ENCODE data around the gene KCNT1. TPM values are rescaled to one million over a fixed set of nuclear protein-coding genes. Genes with fewer than 3 reads are reported as not detected.
A peak's percentile ranks its signal among the peaks of the same experiment; 100 is the strongest.

The KCNT1 gene
- total RNA-seq, 1 donor from 2014 or later, result 0.08 TPM

DNA sequence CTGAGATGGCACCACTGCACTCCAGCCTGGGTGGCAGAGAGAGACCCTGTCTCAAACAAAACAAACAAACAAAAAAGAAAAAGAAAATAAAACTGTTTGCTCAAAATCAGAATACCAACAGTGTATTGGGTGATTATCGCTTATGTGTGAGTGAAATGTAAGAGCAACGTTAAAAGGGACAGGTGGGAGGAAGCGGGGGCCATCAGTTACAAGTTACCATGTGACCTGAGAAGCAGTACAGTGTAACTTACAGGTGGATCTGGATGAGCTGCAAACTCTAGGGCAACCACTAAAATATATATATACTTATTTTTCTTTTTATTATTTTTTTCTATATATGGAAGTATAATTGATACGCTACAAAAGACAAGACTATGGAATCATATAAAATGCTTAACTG, 93.4 kb downstream of the KCNT1 start:
- no peak for DNase-seq (ENCODE audit: low read depth)

- DNase-seq (ENCODE audit: low read depth), result peak; percentile 31
These were observed 95.0 kb downstream of the KCNT1 start for GRCh38 chr9:135796784-135797485.

DNA sequence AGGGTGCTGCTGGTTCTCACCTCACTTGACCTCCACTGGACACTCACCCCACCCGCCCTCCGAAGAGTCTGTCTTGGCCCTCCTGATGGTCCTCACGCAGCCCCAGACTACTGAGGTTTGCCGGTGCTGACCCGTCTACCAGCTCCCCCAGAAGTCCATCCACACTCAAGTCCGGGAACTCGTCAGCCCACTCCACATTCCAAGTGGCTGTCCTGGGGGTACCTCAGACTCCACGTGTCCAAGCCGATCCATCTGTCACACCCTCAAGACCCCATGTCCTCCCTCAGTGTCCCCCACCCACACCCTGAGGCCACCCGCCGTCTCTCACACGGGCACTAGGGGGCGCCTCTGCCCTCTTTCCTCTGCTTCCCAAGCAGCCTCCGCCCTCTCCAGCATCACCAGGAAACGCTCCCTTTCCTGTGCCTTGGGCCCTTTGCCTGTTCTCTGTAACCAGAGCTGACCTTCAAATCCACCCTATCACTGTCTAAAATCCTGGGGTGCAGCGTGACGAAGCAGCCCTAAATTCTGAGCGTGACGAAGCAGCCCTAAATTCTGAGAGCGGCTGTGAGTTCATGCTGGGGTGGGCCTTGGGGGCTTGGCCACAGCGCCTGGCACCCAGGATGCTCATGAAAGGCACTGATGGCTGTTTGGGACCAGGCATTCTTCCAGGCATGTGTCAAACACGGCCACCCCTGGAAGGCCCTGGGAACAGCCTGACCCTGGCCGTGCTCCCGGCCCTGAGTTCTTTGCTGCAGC, 95.7 kb downstream of the KCNT1 start:
- peak; percentile 56 for DNase-seq (ENCODE audit: low read depth)

DNA sequence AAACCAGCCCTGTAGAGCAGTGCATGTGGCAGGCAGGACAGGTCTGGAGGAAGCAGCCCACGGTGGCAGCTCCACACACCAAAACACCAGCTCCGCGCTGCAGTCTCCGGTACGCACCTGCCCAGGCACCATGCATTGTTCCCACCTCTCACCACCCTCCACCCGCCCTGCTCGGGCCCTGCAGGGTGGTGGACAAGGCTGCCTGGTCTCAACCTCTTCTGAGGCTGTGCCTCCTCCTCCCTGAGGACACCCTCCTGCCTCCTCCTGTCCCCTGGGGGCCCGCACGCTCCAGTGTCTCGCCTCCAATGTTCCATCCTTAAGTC, 96.2 kb downstream of the KCNT1 start:
- no peak for DNase-seq (ENCODE audit: low read depth)

- no peak for DNase-seq (ENCODE audit: low read depth)
These were observed 97.3 kb downstream of the KCNT1 start for GRCh38 chr9:135799261-135799660.

GRCh38 chr9:135801070-135801469, 99.1 kb downstream of the KCNT1 start:
- DNase-seq (ENCODE audit: low read depth), result no peak

DNA sequence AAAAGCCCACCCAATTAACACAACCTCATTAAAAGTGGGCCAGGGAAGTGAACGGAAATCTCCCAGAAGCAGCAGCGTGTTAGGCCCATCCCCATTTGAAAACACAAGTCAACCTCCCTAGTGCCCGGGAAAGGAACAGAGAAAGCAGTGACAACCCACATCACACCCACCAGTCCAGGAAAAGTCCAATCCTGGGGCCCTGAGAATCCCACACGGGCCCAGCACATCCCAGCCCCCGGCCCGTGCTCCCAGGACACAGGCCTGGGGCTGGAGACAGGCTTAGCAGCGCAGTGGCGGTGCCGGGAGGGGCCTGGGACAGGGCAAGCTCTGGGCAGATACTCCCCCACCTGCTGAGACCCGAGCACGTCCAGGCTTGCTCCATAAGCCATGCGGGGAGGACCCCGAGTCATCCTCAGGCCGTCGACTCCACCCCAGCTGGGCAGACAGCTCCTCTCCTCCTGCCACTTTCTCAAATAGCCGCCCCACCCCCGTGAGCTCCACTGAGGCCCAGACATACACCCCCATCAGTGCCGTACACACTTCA, 101.0 kb downstream of the KCNT1 start:
- no peak for DNase-seq (ENCODE audit: low read depth)

- no peak for DNase-seq (ENCODE audit: low read depth)
These were observed 101.5 kb downstream of the KCNT1 start for GRCh38 chr9:135803441-135803840.

DNA sequence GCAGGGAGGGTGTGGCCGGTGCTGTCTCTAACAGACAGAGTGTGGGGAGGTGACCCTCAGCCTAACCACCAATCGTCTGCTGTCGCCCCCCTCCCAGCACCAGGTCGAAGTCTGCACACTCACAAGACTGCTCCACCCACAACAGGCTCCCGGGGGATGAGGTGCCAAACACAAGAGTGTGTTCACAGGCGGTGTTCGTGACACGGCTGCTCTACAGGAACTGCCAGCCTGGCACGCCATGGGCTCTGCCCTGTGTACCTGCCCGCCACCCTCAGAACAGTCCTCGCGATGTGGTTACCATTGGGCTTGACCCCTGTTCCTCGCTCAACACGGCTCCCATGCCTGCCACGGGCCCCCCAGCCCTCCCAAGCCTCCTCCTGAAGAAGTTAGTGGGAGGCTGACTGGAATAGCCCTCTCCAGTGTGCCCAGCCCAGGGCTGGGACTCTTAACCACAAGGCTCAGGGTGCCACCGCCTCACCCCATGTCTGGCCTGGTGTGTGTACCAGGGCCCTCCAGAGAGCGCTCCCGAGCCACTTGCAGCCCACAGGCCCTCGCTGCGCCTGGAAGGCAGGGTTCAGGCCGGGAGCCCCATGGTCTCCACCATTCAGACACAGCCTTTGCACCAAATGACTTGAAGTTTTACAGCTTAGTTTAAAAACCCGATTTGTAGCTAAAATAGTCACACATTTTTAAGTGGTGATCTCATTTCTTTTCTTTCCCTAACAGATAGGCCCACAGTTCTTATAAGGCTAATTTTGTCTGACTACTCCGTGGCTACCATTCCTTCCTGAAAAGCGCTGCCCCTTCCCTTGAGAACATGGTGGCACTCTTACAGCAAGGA, 102.8 kb downstream of the KCNT1 start:
- DNase-seq (ENCODE audit: low read depth), result no peak

GRCh38 chr9:135805422-135806022, 103.5 kb downstream of the KCNT1 start:
- DNase-seq (ENCODE audit: low read depth), result no peak

GRCh38 chr9:135809166-135809565, 107.2 kb downstream of the KCNT1 start:
- DNase-seq (ENCODE audit: low read depth), result no peak

DNA sequence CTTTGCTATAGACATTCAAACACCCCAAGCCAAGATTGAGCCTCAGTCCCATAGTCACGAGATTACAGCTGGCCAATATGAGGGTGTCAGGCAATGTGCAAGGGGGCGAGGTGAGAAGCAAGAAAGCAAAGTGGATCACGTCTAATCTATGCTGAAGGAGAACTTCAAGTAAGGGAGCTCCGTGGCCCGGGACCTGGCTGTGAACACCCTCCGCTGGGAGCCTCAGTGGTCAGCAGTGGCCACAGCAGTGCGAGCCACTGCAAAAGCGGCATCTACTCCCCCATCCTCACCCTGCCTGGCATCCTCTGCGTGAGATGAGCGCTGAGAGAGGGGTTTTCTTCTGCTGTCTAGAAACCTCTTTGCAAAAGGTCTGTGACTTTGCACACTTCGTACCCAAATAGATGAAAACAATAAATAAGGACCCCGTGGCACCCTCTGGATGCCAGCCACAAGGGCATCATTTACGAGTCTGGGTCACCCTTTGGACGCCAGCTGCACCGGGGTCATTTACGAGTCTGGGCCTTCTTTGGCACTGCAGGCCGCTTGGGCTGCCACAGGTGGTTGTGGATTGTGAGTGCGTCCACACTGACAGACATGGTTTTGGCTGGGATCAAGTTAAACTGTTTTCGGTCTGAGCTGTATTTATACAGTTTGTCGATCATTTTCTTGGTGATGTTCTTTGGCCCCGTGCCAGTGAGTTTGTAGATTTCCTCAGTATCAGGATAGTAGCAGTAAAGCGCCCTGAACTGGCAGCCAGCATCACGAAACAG, 109.0 kb downstream of the KCNT1 start:
- no peak for DNase-seq (ENCODE audit: low read depth)

GRCh38 chr9:135811801-135812200, 109.8 kb downstream of the KCNT1 start:
- DNase-seq (ENCODE audit: low read depth), result peak; percentile 74

DNA sequence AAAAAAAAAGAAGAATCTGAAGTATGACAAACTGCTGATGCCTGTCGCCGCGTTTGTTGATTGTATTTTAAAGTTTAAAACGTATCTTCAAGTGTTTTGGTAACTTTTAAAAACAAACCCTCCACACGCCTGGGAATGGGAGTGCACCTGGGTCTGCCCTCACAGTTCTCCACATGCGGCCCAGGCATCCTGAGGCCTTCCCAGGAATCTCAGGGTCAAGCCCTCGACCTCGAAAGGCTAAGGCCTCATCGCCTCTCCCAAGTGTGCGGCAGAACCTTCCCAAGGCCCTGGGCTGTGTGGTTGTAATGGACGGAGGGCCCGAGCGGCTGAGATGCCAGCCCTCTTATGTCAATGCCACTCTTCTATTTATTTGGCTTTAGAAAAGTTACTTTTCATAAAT, 111.0 kb downstream of the KCNT1 start:
- no peak for DNase-seq (ENCODE audit: low read depth)

GRCh38 chr9:135813671-135814290, 111.8 kb downstream of the KCNT1 start:
- no peak for DNase-seq (ENCODE audit: low read depth)

DNA sequence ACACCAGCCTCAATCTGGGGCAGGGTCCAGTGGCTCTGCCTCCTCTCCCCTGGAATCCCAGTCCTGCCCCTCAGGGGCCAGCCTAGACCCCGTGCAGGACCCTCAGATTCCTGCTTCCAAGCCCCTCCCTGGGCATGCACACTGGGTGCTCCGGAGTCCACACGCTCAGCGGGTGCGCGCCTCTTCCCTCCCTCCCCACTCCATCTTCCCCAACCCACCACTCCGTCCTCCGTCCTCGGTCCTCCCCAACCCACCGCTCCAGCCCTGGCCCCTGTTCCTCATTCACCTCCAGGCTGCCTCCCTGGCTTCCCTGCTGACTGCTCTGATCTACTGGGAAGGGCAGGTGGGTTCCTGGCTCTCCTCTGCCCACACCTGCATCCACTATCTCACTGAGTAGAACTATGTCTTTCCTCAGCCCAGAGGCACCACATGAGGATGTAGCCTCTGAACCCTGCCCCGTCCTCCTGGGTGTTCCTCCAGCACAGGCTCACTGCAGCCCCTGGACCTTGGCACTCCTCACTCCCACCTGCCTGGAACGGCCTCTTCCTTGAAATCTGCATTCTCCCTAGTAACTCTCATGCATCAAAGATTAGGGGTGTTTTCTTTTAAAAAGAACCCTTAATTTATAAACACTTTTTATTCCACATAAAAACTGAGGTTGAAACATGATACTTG, 112.6 kb downstream of the KCNT1 start:
- no peak for DNase-seq (ENCODE audit: low read depth)

- no peak for DNase-seq (ENCODE audit: low read depth)
These were observed 113.4 kb downstream of the KCNT1 start for GRCh38 chr9:135815413-135815812.

GRCh38 chr9:135815830-135816650, 114.1 kb downstream of the KCNT1 start:
- peak; percentile 40 for DNase-seq (ENCODE audit: low read depth)

DNA sequence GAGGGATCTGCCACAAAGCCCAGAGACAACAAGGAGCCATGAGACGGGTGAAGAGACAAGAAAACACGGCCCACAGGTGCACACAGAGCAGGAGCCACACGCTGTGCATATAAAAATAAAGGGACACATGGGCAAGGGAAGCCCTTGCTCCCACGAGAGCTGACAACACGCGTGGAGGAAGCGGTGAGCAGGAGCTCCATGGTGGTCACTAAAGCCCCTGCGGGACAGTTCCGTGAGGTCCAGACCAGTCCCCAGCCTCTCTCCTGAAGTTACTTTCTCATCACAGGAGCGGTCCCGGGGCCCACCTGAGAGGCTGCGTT, 114.6 kb downstream of the KCNT1 start:
- DNase-seq (ENCODE audit: low read depth), result no peak
